Activated naive CD4-positive, alpha-beta T cell (primary cell): ENCODE measurements around the gene ERI3.

ENCODE experiments used
- DNase-seq, 4 experiments: peaks; one replicate each; lab custom pipeline; 2025; lab: John Stamatoyannopoulos, UW

Gene ERI3

GRCh38 chr1:44283524-44284173, 71.4 kb downstream of the ERI3 start:
- DNase-seq, result no peak

- no peak for DNase-seq
Observed at GRCh38 chr1:44282704-44283426, 72.2 kb downstream of the ERI3 start.

- no peak for DNase-seq
Observed at GRCh38 chr1:44281962-44282703, 72.9 kb downstream of the ERI3 start.

- DNase-seq, result no peak
Observed at GRCh38 chr1:44276901-44277300, 78.2 kb downstream of the ERI3 start.

GRCh38 chr1:44275991-44276405, 79.1 kb downstream of the ERI3 start:
- DNase-seq, result no peak

GRCh38 chr1:44275296-44275962, 79.6 kb downstream of the ERI3 start:
- no peak for DNase-seq

- no peak for DNase-seq
Observed at GRCh38 chr1:44273560-44274350, 81.3 kb downstream of the ERI3 start.

GRCh38 chr1:44272992-44273391, 82.1 kb downstream of the ERI3 start:
- DNase-seq, result no peak

GRCh38 chr1:44271646-44272045, 83.4 kb downstream of the ERI3 start:
- no peak for DNase-seq

- no peak for DNase-seq
Observed at GRCh38 chr1:44270686-44271628, 84.1 kb downstream of the ERI3 start.

- DNase-seq, result no peak
Observed at GRCh38 chr1:44268054-44268453, 87.0 kb downstream of the ERI3 start.

GRCh38 chr1:44267438-44267837, 87.6 kb downstream of the ERI3 start:
- no peak for DNase-seq

- no peak for DNase-seq
Observed at GRCh38 chr1:44266400-44267344, 88.4 kb downstream of the ERI3 start.

- no peak for DNase-seq
Observed at GRCh38 chr1:44265656-44266358, 89.2 kb downstream of the ERI3 start.

- no peak for DNase-seq
Observed at GRCh38 chr1:44264451-44264771, 90.6 kb downstream of the ERI3 start.

GRCh38 chr1:44263568-44264450, 91.2 kb downstream of the ERI3 start:
- no peak for DNase-seq

GRCh38 chr1:44262816-44263567, 92.1 kb downstream of the ERI3 start:
- no peak for DNase-seq
